H1 (cell line): ENCODE data around the gene JAG2. TPM values are rescaled to one million over a fixed set of nuclear protein-coding genes. Genes with fewer than 3 reads are reported as not detected.

Experiments used
- CTCF ChIA-PET: fragments of 300-600 bp; sonication (Branson Sonifier 250); formaldehyde crosslinking; loops from one replicate; lab custom pipeline; 2021; ENCODE audit not compliant: partially characterized antibody; lab: Charles Lee
- POLR2A ChIA-PET: fragments of 300-600 bp; sonication (Branson Sonifier 250); formaldehyde crosslinking; loops from one replicate; lab custom pipeline; 2021; ENCODE audit warnings: inconsistent platforms; ENCODE audit not compliant: partially characterized antibody; lab: Charles Lee
- DNase-seq, 2 experiments: peaks; one replicate each; pipeline versions ENCODE4 v3.0.0 to v3.0.0-alpha.2; 2010 to 2022; ENCODE audit warnings: low spot score in 2 of 2, low read depth in 1 of 2, mixed read lengths in 1 of 2
- FAIRE-seq: peaks from 2 replicates; lab custom pipeline; 2011; peaks lifted over from hg19 to GRCh38; lab: Jason Lieb, UNC
- H2AFZ ChIP-seq: 2 replicates; pipeline ENCODE4 v1.8.1; 2012; ENCODE audit warnings: low read length, inconsistent platforms
- H2AK5ac ChIP-seq: 2 replicates; pipeline ENCODE4 v1.6.1; 2013; ENCODE audit warnings: low read depth, low read length
- H2BK120ac ChIP-seq: replicated peaks from 2 replicates; pipeline ENCODE3; 2013; ENCODE audit warnings: low read depth, low read length, inconsistent platforms
- H2BK12ac ChIP-seq: 2 replicates; pipeline ENCODE4 v1.6.1; 2013; ENCODE audit warnings: low read depth, low read length
- H2BK15ac ChIP-seq: 2 replicates; pipeline ENCODE4 v1.6.1; 2013; ENCODE audit warnings: low read length
- H2BK20ac ChIP-seq: 2 replicates; pipeline ENCODE4 v1.6.1; 2013; ENCODE audit warnings: low read length
- H2BK5ac ChIP-seq: 2 replicates; pipeline ENCODE4 v1.6.1; 2013; ENCODE audit warnings: low read depth, low read length
- H3K14ac ChIP-seq: 2 replicates; pipeline ENCODE4 v1.6.1; 2013; ENCODE audit warnings: inconsistent platforms; ENCODE audit not compliant: insufficient read length
- H3K18ac ChIP-seq: 2 replicates; pipeline ENCODE4 v1.6.1; 2013; ENCODE audit warnings: low read length; ENCODE audit errors: extremely low read depth
- H3K23ac ChIP-seq: 2 replicates; pipeline ENCODE4 v1.6.1; 2013; ENCODE audit warnings: inconsistent platforms; ENCODE audit not compliant: insufficient read length
- H3K23me2 ChIP-seq: 2 replicates; pipeline ENCODE4 v1.6.1; 2013; ENCODE audit warnings: low read depth, low read length
- H3K27ac ChIP-seq: 2 replicates; pipeline ENCODE4 v1.6.1; 2011; ENCODE audit warnings: low read depth, low read length, inconsistent platforms
- H3K27me3 ChIP-seq, 4 experiments: replicated peaks in 1 of 4; 1 replicate in 1 of 4; 2 replicates in 3 of 4; pipeline versions ENCODE4 v1.6.1 to v1.8.1; 2011 to 2013; ENCODE audit warnings: low read length in 3 of 4, mild to moderate bottlenecking in 3 of 4, inconsistent platforms in 2 of 4, mixed read lengths in 2 of 4, moderate library complexity in 1 of 4; ENCODE audit not compliant: control insufficient read depth in 3 of 4, insufficient read depth in 3 of 4; ENCODE audit errors: extremely low read depth in 1 of 4
- H3K36me3 ChIP-seq, 4 experiments: 2 replicates each; pipeline versions ENCODE4 v1.6.1 to v1.8.1; 2011 to 2013; ENCODE audit warnings: mild to moderate bottlenecking in 4 of 4, low read length in 3 of 4, moderate library complexity in 2 of 4, control low read depth in 1 of 4, inconsistent platforms in 1 of 4; ENCODE audit not compliant: insufficient read depth in 4 of 4, control insufficient read depth in 2 of 4
- H3K4ac ChIP-seq: replicated peaks from 2 replicates; pipeline ENCODE3; 2013; ENCODE audit warnings: low read length, low read depth, mixed read lengths, inconsistent platforms; ENCODE audit not compliant: insufficient read length
- H3K4me1 ChIP-seq, 4 experiments: replicated peaks in 1 of 4; 1 replicate in 1 of 4; 2 replicates in 3 of 4; pipeline versions ENCODE4 v1.6.1 to v1.8.1; 2011 to 2013; ENCODE audit warnings: low read length in 3 of 4, inconsistent platforms in 2 of 4, mixed read lengths in 1 of 4; ENCODE audit not compliant: insufficient read depth in 4 of 4, control insufficient read depth in 3 of 4
- H3K4me2 ChIP-seq, 2 experiments: 2 replicates each; pipeline versions ENCODE4 v1.6.1 to v1.8.1; 2011 to 2013; ENCODE audit warnings: low read depth in 2 of 2, low read length in 2 of 2, control low read depth in 1 of 2, inconsistent platforms in 1 of 2, mild to moderate bottlenecking in 1 of 2; ENCODE audit not compliant: insufficient read depth in 1 of 2
- H3K4me3 ChIP-seq, 4 experiments: fragments of 200-600, 300-600 bp in 1 of 4; sonication (generic), shearing (Covaris generic), sonication (Bioruptor Twin) in 1 of 4; 2 replicates each; pipeline versions ENCODE4 v1.5.1 to v1.8.1; 2011 to 2016; ENCODE audit warnings: low read length in 4 of 4, low read depth in 3 of 4, control low read depth in 2 of 4, inconsistent platforms in 2 of 4, mild to moderate bottlenecking in 2 of 4, mixed read lengths in 1 of 4, moderate library complexity in 1 of 4; ENCODE audit not compliant: insufficient read depth in 2 of 4; ENCODE audit errors: extremely low read depth in 1 of 4
- H3K56ac ChIP-seq: replicated peaks from 2 replicates; pipeline ENCODE3; 2013; ENCODE audit warnings: low read depth, mild to moderate bottlenecking, mixed read lengths, low read length, inconsistent platforms; ENCODE audit not compliant: insufficient read length
- H3K79me1 ChIP-seq: 2 replicates; pipeline ENCODE4 v1.6.1; 2013; ENCODE audit warnings: low read depth, low read length, control low read depth
- H3K79me2 ChIP-seq, 2 experiments: 2 replicates each; pipeline versions ENCODE4 v1.6.1 to v1.8.1; 2012 to 2013; ENCODE audit warnings: low read length in 2 of 2, mild to moderate bottlenecking in 2 of 2, inconsistent platforms in 1 of 2; ENCODE audit not compliant: insufficient read depth in 2 of 2, control insufficient read depth in 1 of 2
- H3K9ac ChIP-seq, 4 experiments: replicated peaks in 1 of 4; 1 replicate in 1 of 4; 2 replicates in 3 of 4; pipeline versions ENCODE4 v1.6.1 to v1.8.1; 2011 to 2013; ENCODE audit warnings: low read depth in 3 of 4, low read length in 3 of 4, control low read depth in 2 of 4, mild to moderate bottlenecking in 2 of 4, moderate library complexity in 2 of 4, inconsistent platforms in 1 of 4; ENCODE audit errors: extremely low read depth in 1 of 4
- H3K9me3 ChIP-seq, 2 experiments: 2 replicates each; pipeline versions ENCODE4 v1.6.1 to v1.8.1; 2012 to 2013; ENCODE audit warnings: mild to moderate bottlenecking in 2 of 2, moderate library complexity in 2 of 2, control low read depth in 1 of 2, inconsistent platforms in 1 of 2, low read depth in 1 of 2, low read length in 1 of 2, mixed read lengths in 1 of 2; ENCODE audit not compliant: insufficient read depth in 2 of 2
- H4K20me1 ChIP-seq, 2 experiments: replicated peaks in 1 of 2; 2 replicates each; pipeline versions ENCODE3 to v1.8.1; 2011 to 2013; ENCODE audit warnings: inconsistent platforms in 2 of 2, low read length in 2 of 2, mild to moderate bottlenecking in 1 of 2; ENCODE audit not compliant: insufficient read depth in 2 of 2, control insufficient read depth in 1 of 2
- H4K5ac ChIP-seq: 2 replicates; pipeline ENCODE4 v1.6.1; 2013; ENCODE audit warnings: low read length, low read depth, mixed read lengths, inconsistent platforms; ENCODE audit not compliant: insufficient read length
- H4K8ac ChIP-seq: 2 replicates; pipeline ENCODE4 v1.8.0; 2013; ENCODE audit warnings: mild to moderate bottlenecking, moderate library complexity, low read length, inconsistent platforms; ENCODE audit not compliant: insufficient read depth; ENCODE audit errors: extremely low read depth
- H4K91ac ChIP-seq: replicated peaks from 2 replicates; pipeline ENCODE3; 2013; ENCODE audit warnings: low read length, mixed read lengths, inconsistent platforms; ENCODE audit not compliant: insufficient read length
- CBX8 ChIP-seq: fragments of 300-800, 300-1000 bp; sonication (generic); IDR thresholded peaks from 2 replicates; pipeline ENCODE4 v1.7.1; 2016; ENCODE audit warnings: low read depth, low read length, borderline replicate concordance
- JUN ChIP-seq: IDR thresholded peaks from 2 replicates; pipeline ENCODE4 v1.6.1; 2011; ENCODE audit warnings: low read depth, mild to moderate bottlenecking, improper control_type of control experiment, low read length
- NANOG ChIP-seq: IDR thresholded peaks from 2 replicates; pipeline ENCODE4 v1.6.1; 2011; ENCODE audit warnings: low read length, low read depth, mild to moderate bottlenecking, inconsistent platforms; ENCODE audit not compliant: insufficient read depth, poor library complexity, severe bottlenecking
- NRF1 ChIP-seq: IDR thresholded peaks from 2 replicates; pipeline ENCODE4 v1.6.1; 2011; ENCODE audit warnings: mild to moderate bottlenecking, low read depth, low read length, improper control_type of control experiment
- PHF8 ChIP-seq: fragments of 200-600 bp; sonication (generic); conservative IDR thresholded peaks from 2 replicates; pipeline ENCODE4 v1.7.1; 2012; ENCODE audit warnings: low read depth, mild to moderate bottlenecking, inconsistent platforms, low read length, moderate library complexity
- RFX5 ChIP-seq: IDR thresholded peaks from 2 replicates; pipeline ENCODE4 v1.6.1; 2011; ENCODE audit warnings: low read depth, low read length, improper control_type of control experiment, borderline replicate concordance
- RXRA ChIP-seq: IDR thresholded peaks from 2 replicates; pipeline ENCODE4 v1.6.1; 2011; ENCODE audit warnings: low read depth, mild to moderate bottlenecking, low read length, moderate library complexity; ENCODE audit not compliant: insufficient read depth
- SRF ChIP-seq: IDR thresholded peaks from 2 replicates; pipeline ENCODE4 v1.6.1; 2011; ENCODE audit warnings: mild to moderate bottlenecking, low read depth, low read length, moderate library complexity
- SUZ12 ChIP-seq: fragments of 200-600 bp; sonication (generic); IDR thresholded peaks from 2 replicates; pipeline ENCODE4 v1.6.1; 2012; ENCODE audit warnings: mild to moderate bottlenecking, inconsistent platforms, low read length, moderate library complexity, mixed read lengths
- TEAD4 ChIP-seq: IDR thresholded peaks from 2 replicates; pipeline ENCODE4 v1.6.1; 2012; ENCODE audit warnings: low read depth, low read length, inconsistent platforms, mixed read lengths
- USF2 ChIP-seq: IDR thresholded peaks from 2 replicates; pipeline ENCODE4 v1.6.1; 2011; ENCODE audit warnings: low read length, improper control_type of control experiment
- WGBS, 2 experiments: shearing (Covaris generic) in 1 of 2; methylation state at CpG; one replicate each; pipeline versions ENCODE4 v1.1.6 to v1.1.7; 2013 to 2015; ENCODE audit warnings: low lambda C conversion rate in 2 of 2, mixed read lengths in 2 of 2, inconsistent platforms in 1 of 2, low coverage in 1 of 2, missing lambda C conversion rate in 1 of 2; ENCODE audit not compliant: insufficient replicate concordance in 2 of 2, insufficient coverage in 1 of 2, insufficient read length in 1 of 2; ENCODE audit errors: extremely low coverage in 1 of 2, missing lambda C conversion rate in 1 of 2; 5-methylcytosine and 5-hydroxymethylcytosine counted together
- polyA plus RNA-seq, 7 experiments: library from polyadenylated mRNA; depleted of rRNA in 3 of 7; stranded (reverse) in 5 of 7; unstranded in 2 of 7; fragments of >200 nt in 5 of 7; fragments of 200-250 nt in 2 of 7; gene quantifications; 1 replicate in 5 of 7; 2 replicates in 1 of 7; 4 replicates in 1 of 7; pipeline versions ENCODE4 v1.2.1 to v1.2.3, GENCODE V29; 2011 to 2013; ENCODE audit warnings: missing spikeins in 2 of 7, mixed read lengths in 2 of 7
- total RNA-seq: library from RNA; stranded (reverse); fragmentation: NEBNext Ultra II Directional; extraction: Animal tissue kit (Norgen Biotek cat#: 25700); gene quantifications from 2 replicates; pipeline ENCODE4 v1.2.1, GENCODE V29; 2021
- TF ChIP-seq, protein P1 (sequence below): IDR thresholded peaks from 2 replicates; pipeline ENCODE4 v1.6.1; 2011; ENCODE audit warnings: low read depth, mild to moderate bottlenecking, low read length; ENCODE audit not compliant: insufficient read depth

The JAG2 gene
- total and polyA plus RNA-seq, 2 of the 8 experiments (the other 6 are each of a cell fraction or from before 2014, with no cell fraction given) = 2.8 to 6.2 TPM

GRCh38 chr14:105162669-105162979 is 6.0 kb downstream of the JAG2 start:
- Histone ChIP-seq H3K79me2 (no peaks in the 10 kb centered on the region), H3K9me3 (no peaks in the 10 kb centered on the region), H3K18ac (peak overlapping the region; percentile 53; the same call in 1 of the 2 replicates), H3K9ac (no peak overlapping the region), H3K4ac (no peak overlapping the region), H2BK120ac (no peak overlapping the region), H4K8ac (peak overlapping the region; percentile 93), H4K91ac (no peak overlapping the region), H2BK15ac (no peak overlapping the region; the same call in 1 of the 2 replicates), H2AFZ (no peak overlapping the region), H3K27me3 (peaks cover 6 to 15% (median 11%) of the 10 kb centered on the region in 4 experiments), H2BK5ac (peak overlapping the region; percentile 2; the same call in 1 of the 2 replicates), H3K79me1 (peaks cover 5% of the 10 kb centered on the region), H3K4me3 (no peak overlapping the region), H3K4me2 (no peak overlapping the region), H3K36me3 (no peaks in the 10 kb centered on the region), H4K5ac (no peak overlapping the region), H4K20me1 (peaks cover 7 to 19% of the 10 kb centered on the region in 2 experiments), H3K23ac (no peak overlapping the region), H2BK20ac (no peak overlapping the region), H3K27ac (no peak overlapping the region), H3K56ac (no peak overlapping the region), H2AK5ac (no peak overlapping the region; the same call in 1 of the 2 replicates), H3K4me1 (peaks cover 0 to under 1% (median 0%) of the 10 kb centered on the region in 4 experiments; a peak in 4 of 7 replicates), H3K14ac (no peak overlapping the region), H2BK12ac (peak overlapping the region; percentile 56; the same call in 1 of the 2 replicates), H3K23me2 (peaks cover 1% of the 10 kb centered on the region; the same call in 1 of the 2 replicates)
- DNase-seq (no peak), FAIRE-seq (no peak)
- POLR2A ChIA-PET = interaction anchor here (1.1 kb wide), 1 partner anchor 72 kb away, joined by 3 read pairs; no protein-coding TSS in a partner anchor
- 94% methylated on average over 2 of the region's 2 CpGs; no CpG with 5 or more reads in 1 of the 2 experiments for WGBS, 2 experiments
- CTCF ChIA-PET = no interaction called here
- TF ChIP-seq SUZ12 (no peak), SRF (no peak), NRF1 (no peak), USF2 (no peak), JUN (no peak), RFX5 (no peak), TEAD4 (no peak), CBX8 (no peak), PHF8 (no peak), NANOG (no peak), RXRA (no peak)
- TF ChIP-seq, protein P1, sequence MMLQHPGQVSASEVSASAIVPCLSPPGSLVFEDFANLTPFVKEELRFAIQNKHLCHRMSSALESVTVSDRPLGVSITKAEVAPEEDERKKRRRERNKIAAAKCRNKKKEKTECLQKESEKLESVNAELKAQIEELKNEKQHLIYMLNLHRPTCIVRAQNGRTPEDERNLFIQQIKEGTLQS = no peak
